Bronchial epithelial cell (primary cell): Measurements from ENCODE around the gene EFNA1. TPM values are rescaled to one million over a fixed set of nuclear protein-coding genes. Genes with fewer than 3 reads are reported as not detected.
A peak's percentile ranks its signal among the peaks of the same experiment; 100 is the strongest.

Experiments used
- DNase-seq: peaks from one replicate; pipeline ENCODE4 v3.0.0-alpha.2; 2010; ENCODE audit warnings: low read depth
- FAIRE-seq: peaks from 2 replicates; lab custom pipeline; 2011; peaks lifted over from hg19 to GRCh38; lab: Jason Lieb, UNC
- H3K27me3 ChIP-seq: 2 replicates; pipeline ENCODE4 v1.5.1; 2011; ENCODE audit warnings: low read length; ENCODE audit not compliant: control insufficient read depth, insufficient read depth
- H3K36me3 ChIP-seq: 2 replicates; pipeline ENCODE4 v1.5.1; 2011; ENCODE audit warnings: low read length; ENCODE audit not compliant: control insufficient read depth, insufficient read depth
- H3K4me3 ChIP-seq: 2 replicates; pipeline ENCODE4 v1.5.1; 2011; ENCODE audit warnings: mild to moderate bottlenecking, low read depth, low read length, control low read depth
- CTCF ChIP-seq: IDR thresholded peaks from 2 replicates; pipeline ENCODE4 v1.5.1; 2011; ENCODE audit warnings: mild to moderate bottlenecking, moderate library complexity, low read length, control low read depth, inconsistent platforms; ENCODE audit not compliant: insufficient read depth, severe bottlenecking
- total RNA-seq: library from RNA; depleted of rRNA; stranded (reverse); fragments of >200 nt; gene quantifications from 2 replicates; pipeline ENCODE4 v1.2.1, GENCODE V29; 2014

EFNA1 gene
- total RNA-seq, 1 donor from 2014 or later: 31.9 TPM

DNA sequence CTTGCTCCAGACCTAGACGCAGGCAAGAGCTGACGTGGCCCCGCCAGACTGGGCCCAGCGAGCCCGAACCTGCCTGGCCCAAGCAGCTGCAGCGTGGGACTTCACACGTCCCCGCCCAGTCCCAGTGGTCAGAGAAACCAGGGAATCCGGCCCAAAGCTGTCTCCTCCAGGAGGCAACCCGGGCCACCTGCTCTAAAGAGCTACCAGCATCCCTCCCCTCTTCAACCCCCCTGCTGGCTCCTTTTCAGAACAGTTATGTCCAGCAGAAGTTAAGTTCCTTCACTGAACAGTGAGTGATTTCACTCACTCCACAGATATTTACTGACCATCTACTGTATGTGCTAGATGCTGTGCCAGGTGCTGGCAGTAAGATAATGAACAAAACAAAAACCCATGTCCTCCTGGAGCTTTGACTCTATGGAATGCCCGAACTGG, 2.1 kb upstream of the EFNA1 start:
- peaks cover 2% of the 10 kb centered on the region for H3K36me3 ChIP-seq
- peak; percentile 9 for TF ChIP-seq CTCF
- no peaks in the 10 kb centered on the region for H3K27me3 ChIP-seq
- no peak overlapping the region for H3K4me3 ChIP-seq
- peak; percentile 84 for DNase-seq
- FAIRE-seq: no peak

GRCh38 chr1:155125946-155126555, 1.6 kb upstream of the EFNA1 start:
- Histone ChIP-seq H3K4me3 (peak overlapping the region; percentile 96), H3K27me3 (no peaks in the 10 kb centered on the region), H3K36me3 (peaks cover 3% of the 10 kb centered on the region)
- no peak for TF ChIP-seq CTCF
- FAIRE-seq (no peak), DNase-seq (no peak)

DNA sequence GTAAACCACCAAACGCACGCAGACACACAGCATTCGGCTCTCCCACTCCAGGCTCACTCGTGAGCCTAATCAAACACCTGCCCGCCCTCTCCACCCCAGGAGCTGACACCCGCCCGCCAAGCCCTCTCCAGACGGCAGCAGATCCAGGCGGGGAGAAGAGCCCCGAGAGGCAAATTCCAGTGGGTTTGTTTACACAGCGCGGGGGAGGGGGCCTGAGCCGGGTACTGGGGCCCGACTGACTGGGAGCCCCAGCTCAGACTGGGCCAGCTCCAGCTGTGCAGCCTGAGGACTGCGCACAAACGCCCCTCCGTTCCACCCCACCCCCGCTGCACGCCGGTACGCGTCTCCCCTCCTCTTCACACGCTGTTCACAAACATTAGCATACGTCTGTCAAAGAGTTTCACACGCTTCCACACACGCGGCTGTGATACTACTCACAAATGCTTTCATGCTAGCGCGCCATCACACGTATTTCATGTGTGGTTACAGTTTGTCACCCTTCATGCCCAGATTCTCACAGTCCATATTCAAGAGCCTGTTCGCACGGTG, 1.0 kb upstream of the EFNA1 start:
- Histone ChIP-seq H3K4me3 (peak overlapping the region; percentile 96), H3K27me3 (no peaks in the 10 kb centered on the region), H3K36me3 (peaks cover 9% of the 10 kb centered on the region)
- FAIRE-seq: no peak
- TF ChIP-seq CTCF: no peak
- DNase-seq: no peak

DNA sequence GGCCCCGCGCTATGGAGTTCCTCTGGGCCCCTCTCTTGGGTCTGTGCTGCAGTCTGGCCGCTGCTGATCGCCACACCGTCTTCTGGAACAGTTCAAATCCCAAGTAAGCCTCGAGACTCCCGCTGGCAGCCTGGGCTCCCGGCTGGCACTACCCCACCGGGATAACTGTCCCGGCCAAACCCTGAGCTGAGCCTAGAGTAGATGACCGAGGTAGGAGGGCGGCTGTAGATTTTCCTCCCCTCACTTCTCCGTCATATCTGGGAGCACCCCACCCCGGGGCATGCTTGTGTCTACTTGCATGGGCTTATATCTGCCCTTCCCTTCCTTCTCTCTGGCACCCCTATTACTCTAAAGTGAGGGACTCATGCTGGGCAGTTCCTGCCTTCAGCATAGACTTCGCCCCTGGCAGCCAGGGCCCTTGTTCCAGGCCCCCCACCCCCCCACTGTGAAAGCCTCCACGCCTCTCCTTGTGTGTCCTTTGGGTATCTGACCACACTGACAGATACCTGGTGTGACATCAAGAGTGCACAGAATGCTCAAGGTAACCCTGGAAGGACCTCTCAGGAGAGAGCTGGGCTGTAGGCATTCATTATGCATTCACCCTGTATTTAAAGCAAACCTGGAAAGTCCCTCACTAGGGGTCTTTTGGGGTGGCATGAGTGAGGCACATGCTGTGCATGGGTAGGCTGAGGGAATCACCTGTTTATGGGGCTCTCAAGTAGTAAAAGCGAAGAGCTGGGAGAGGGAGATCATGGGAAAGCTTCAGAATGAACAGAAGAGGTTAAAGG, 485 bp downstream of the EFNA1 start:
- peak overlapping the region; percentile 96 for H3K4me3 ChIP-seq
- DNase-seq (peak; percentile 52), FAIRE-seq (no peak)
- peaks cover 17% of the 10 kb centered on the region for H3K36me3 ChIP-seq
- TF ChIP-seq CTCF: no peak
- H3K27me3 ChIP-seq: no peaks in the 10 kb centered on the region

DNA sequence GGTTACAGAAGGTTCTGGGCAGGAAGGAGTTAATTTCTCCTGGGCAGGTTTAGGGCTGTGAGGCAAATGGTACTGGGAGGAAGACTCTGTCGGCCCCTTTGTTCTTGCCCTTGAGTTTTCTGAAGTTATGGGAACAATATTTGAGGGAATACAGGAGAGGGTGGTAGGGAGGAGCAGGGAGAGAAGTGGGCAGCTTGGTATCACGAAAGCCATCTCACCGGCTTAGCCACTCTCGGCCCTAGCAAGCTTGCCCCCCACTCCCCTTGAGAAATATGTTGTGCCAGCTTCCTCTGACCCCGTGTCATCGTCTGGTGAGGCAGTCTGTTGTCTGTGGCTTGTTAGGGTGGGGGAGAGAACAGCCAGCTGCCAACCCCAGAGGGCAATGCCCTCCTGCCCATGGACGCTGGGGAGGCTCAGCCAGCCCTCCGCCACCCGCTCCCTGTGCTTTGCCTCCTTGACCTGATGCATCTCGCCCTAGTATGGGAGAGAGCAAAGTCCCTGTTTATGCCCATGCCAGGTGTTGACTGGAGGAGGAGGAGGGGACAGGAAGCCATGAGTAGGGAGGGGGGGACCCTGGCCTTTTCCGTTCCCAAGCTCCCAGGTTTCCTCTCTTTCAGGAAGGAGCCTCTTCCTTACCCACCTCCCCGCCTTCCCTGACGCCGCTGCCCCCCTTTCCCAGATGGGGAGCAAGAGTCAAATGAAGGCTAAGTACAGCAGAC, 1.2 kb downstream of the EFNA1 start:
- TF ChIP-seq CTCF: no peak
- DNase-seq (peak; percentile 55), FAIRE-seq (no peak)
- peaks cover 24% of the 10 kb centered on the region for H3K36me3 ChIP-seq
- no peaks in the 10 kb centered on the region for H3K27me3 ChIP-seq
- peak overlapping the region; percentile 96 for H3K4me3 ChIP-seq
